Measurements from ENCODE around the gene CXCR3. TPM values are rescaled to one million over a fixed set of nuclear protein-coding genes. Genes with fewer than 3 reads are reported as not detected.
A peak's percentile ranks its signal among the peaks of the same experiment; 100 is the strongest.
"Not testable (repeated sequence)": the region's sequence is repeated elsewhere in the genome, so short reads cannot be mapped to it uniquely, and the experiment has no call there.

The CXCR3 gene
- total and polyA plus RNA-seq, 4 donors = 0.49 to 0.69 (median 0.50) TPM; not detected in 1

DNA sequence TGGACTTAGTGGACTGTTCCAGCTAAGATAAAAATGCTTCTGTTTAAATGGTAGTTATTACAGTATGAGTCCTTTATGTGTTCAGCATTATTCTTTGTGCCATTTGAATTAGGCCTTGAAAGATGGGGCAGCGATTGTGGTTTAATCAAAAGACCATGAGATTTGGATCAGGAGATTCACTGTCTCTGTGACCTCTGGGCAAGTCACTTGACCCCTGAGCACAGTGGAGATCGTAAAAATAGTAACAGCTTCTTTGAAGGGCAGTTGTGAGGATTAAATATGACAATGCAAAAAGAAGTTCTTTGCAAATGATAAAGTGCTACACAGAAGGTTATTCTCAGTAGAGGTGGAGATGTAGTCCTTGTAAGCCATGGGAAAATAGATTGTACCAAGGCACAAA lies 10.8 kb downstream of the CXCR3 start:
- no peaks in the 10 kb centered on the region for H3K9me3 ChIP-seq (ENCODE audit: control insufficient read depth, low read length)
- H3K36me3 ChIP-seq (ENCODE audit: control insufficient read depth in 1 of 2, insufficient read depth in 2 of 2, low read length in 1 of 2) = peaks cover 7 to 8% of the 10 kb centered on the region in 2 donors
- DNase-seq (no peak), ATAC-seq (ENCODE audit: low FRiP score) (no peak)
- no peak overlapping the region for H3K4me3 ChIP-seq (ENCODE audit: low read length in 2 of 2)
- 79 to 91% methylated on average over 2 of the region's 2 CpGs for WGBS, 2 donors
- intact Hi-C loops (cut with DNase I) = no loop called here
- no peaks in the 10 kb centered on the region for H3K27me3 ChIP-seq (ENCODE audit: control insufficient read depth in 1 of 2, insufficient read depth in 2 of 2, low read length in 1 of 2)
- no peak overlapping the region for H3K27ac ChIP-seq (ENCODE audit: low read depth in 1 of 2, low read length in 2 of 2)
- H3K4me1 ChIP-seq (ENCODE audit: control insufficient read depth in 1 of 2, insufficient read depth in 2 of 2, low read length in 2 of 2) = no peaks in the 10 kb centered on the region

DNA sequence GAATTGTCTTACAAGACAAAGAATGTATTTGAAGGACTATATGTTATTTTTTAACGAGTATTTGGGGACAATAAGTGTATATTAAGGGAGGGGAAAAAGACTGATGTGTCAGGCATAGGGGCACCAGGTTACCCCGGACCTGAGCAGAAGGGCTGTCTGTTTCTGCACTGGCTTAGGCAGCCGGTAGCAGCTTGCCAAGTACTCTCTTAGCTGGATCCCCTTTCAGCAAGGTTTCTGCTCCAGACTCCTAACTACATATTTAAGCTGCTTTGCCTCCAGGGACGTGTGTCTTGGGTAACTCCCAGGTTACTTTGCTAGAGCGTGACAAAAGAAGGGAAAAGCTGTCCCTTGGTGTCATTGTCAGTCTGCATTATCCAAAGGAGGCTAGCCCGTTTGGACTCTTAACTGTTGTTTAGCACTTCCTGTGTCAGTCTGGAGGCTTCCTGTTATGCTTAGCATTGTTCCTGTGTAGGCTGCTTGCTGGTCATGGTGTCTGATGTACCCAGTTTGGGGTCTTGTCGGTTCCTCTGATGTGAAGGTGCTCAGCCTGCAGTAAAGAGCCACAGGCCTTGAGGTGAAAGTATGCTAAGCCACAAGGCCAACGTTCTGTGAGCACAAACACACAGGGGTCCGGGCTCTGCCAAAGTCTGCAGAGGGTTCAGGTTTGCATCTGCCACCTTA lies 11.6 kb downstream of the CXCR3 start:
- no peaks in the 10 kb centered on the region for H3K4me1 ChIP-seq (ENCODE audit: control insufficient read depth in 1 of 2, insufficient read depth in 2 of 2, low read length in 2 of 2)
- H3K9me3 ChIP-seq (ENCODE audit: control insufficient read depth, low read length) = no peaks in the 10 kb centered on the region
- H3K27me3 ChIP-seq (ENCODE audit: control insufficient read depth in 1 of 2, insufficient read depth in 2 of 2, low read length in 1 of 2) = no peaks in the 10 kb centered on the region
- no peak overlapping the region for H3K27ac ChIP-seq (ENCODE audit: low read depth in 1 of 2, low read length in 2 of 2)
- ATAC-seq (ENCODE audit: low FRiP score) (no peak), DNase-seq (peak in 1 of 2 donors; percentile 10)
- intact Hi-C loops (cut with DNase I) = no loop called here
- H3K4me3 ChIP-seq (ENCODE audit: low read length in 2 of 2) = no peak overlapping the region
- 59 to 72% methylated on average over 9 of the region's 9 CpGs for WGBS, 2 donors
- peaks cover 7 to 8% of the 10 kb centered on the region in 2 donors for H3K36me3 ChIP-seq (ENCODE audit: control insufficient read depth in 1 of 2, insufficient read depth in 2 of 2, low read length in 1 of 2)

DNA sequence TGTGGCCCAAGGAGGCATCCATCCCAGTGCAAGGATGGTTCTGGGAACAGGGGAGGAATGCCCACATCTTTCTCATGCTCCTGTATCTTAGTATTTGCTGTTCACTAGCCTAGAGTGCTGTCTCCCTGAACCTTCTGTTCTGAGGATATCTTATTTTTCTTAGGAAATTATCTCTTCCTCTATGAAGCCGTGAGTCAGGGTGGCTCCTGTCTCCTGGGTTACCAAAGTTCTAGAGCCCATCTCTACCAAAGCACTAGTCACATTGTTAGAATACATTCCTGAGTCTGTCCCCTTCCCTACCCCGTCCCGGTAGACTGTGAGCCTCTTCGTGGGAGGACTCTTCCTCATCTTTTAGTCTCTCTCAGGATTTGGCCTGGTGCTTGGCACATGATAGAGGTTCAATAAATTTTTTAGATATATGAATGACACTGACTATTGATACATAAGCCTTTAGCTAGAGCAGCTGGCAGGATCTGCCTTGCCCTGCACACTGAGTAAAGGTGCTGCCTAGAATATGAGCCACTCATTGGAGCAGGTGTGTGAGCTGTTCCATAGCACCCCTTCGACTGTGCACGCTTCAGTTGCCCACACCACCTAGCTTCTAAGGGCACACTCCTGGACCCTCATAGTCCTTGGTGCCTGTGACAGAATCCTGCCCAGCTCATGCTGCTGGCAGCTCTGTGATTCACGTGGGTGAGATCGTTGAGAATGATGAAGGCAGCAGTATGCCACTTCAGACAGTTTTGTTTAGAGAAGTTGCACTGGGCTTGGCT lies 13.3 kb downstream of the CXCR3 start:
- ATAC-seq (ENCODE audit: low FRiP score) (no peak), DNase-seq (peak in 1 of 2 donors; percentile 19)
- Histone ChIP-seq H3K27me3 (ENCODE audit: control insufficient read depth in 1 of 2, insufficient read depth in 2 of 2, low read length in 1 of 2) (no peaks in the 10 kb centered on the region), H3K4me1 (ENCODE audit: control insufficient read depth in 1 of 2, insufficient read depth in 2 of 2, low read length in 2 of 2) (no peaks in the 10 kb centered on the region), H3K27ac (ENCODE audit: low read depth in 1 of 2, low read length in 2 of 2) (no peak overlapping the region), H3K9me3 (ENCODE audit: control insufficient read depth, low read length) (no peaks in the 10 kb centered on the region), H3K36me3 (ENCODE audit: control insufficient read depth in 1 of 2, insufficient read depth in 2 of 2, low read length in 1 of 2) (peaks cover 5 to 7% of the 10 kb centered on the region in 2 donors), H3K4me3 (ENCODE audit: low read length in 2 of 2) (no peak overlapping the region)
- WGBS, 2 donors = 83 to 94% methylated on average over 8 of the region's 8 CpGs
- intact Hi-C loops (cut with DNase I) = no loop called here

- Histone ChIP-seq H3K27ac (ENCODE audit: low read depth in 1 of 2, low read length in 2 of 2) (no peak overlapping the region), H3K36me3 (ENCODE audit: control insufficient read depth in 1 of 2, insufficient read depth in 2 of 2, low read length in 1 of 2) (peaks cover 4 to 5% of the 10 kb centered on the region in 2 donors), H3K4me1 (ENCODE audit: control insufficient read depth in 1 of 2, insufficient read depth in 2 of 2, low read length in 2 of 2) (no peaks in the 10 kb centered on the region), H3K9me3 (ENCODE audit: control insufficient read depth, low read length) (no peaks in the 10 kb centered on the region), H3K4me3 (ENCODE audit: low read length in 2 of 2) (no peak overlapping the region), H3K27me3 (ENCODE audit: control insufficient read depth in 1 of 2, insufficient read depth in 2 of 2, low read length in 1 of 2) (no peaks in the 10 kb centered on the region)
- DNase-seq = peak in 1 of 2 donors; percentile 5
- intact Hi-C loops (cut with DNase I) = no loop called here
- ATAC-seq (ENCODE audit: low FRiP score) = no peak
- WGBS, 2 donors = 90 to 95% methylated on average over 10 of the region's 10 CpGs
Observed at GRCh38 chrX:71604141-71604540, 14.2 kb downstream of the CXCR3 start.

DNA sequence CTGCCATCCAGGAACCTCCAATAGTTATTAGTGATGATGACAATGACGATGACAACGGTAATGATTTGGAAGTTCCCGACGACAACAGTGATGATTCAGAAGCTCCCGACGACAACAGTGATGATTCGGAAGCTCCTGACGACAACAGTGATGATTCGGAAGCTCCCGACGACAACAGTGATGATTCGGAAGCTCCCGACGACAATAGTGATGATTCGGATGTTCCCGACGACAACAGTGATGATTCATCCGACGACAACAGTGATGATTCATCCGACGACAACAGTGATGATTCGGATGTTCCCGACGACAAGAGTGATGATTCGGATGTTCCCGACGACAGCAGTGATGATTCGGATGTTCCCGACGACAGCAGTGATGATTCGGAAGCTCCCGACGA lies 14.7 kb downstream of the CXCR3 start:
- DNase-seq (peak in 1 of 2 donors; percentile 8), ATAC-seq (ENCODE audit: low FRiP score) (no peak)
- no peak overlapping the region for H3K4me3 ChIP-seq (ENCODE audit: low read length in 2 of 2)
- intact Hi-C loops (cut with DNase I) = no loop called here
- no peaks in the 10 kb centered on the region for H3K9me3 ChIP-seq (ENCODE audit: control insufficient read depth, low read length)
- no peaks in the 10 kb centered on the region for H3K27me3 ChIP-seq (ENCODE audit: control insufficient read depth in 1 of 2, insufficient read depth in 2 of 2, low read length in 1 of 2)
- peaks cover 1 to 5% of the 10 kb centered on the region in 2 donors for H3K36me3 ChIP-seq (ENCODE audit: control insufficient read depth in 1 of 2, insufficient read depth in 2 of 2, low read length in 1 of 2)
- no peaks in the 10 kb centered on the region for H3K4me1 ChIP-seq (ENCODE audit: control insufficient read depth in 1 of 2, insufficient read depth in 2 of 2, low read length in 2 of 2)
- WGBS, 2 donors = 92 to 96% methylated on average over 33 of the region's 33 CpGs
- H3K27ac ChIP-seq (ENCODE audit: low read depth in 1 of 2, low read length in 2 of 2) = no peak overlapping the region

DNA sequence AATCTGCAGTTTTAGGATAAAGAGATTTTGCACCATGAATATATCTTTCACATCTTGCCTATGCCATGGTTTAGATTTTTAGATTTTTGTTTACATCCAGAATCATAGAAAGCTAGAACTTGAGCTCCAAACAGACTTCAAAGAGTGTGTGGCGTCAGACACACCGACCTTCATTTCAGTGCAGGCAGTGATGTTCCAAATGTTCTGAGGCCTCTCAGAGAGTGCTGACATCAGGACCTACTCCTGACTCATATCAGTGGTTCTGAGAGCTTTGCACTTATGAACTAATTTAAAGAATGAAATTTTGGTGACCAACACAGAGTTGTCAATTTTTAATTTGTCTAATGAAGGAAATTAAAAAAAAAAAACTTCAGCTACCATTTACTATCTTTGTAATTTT lies 18.3 kb downstream of the CXCR3 start:
- Histone ChIP-seq H3K27ac (ENCODE audit: low read depth in 1 of 2, low read length in 2 of 2) (no peak overlapping the region), H3K27me3 (ENCODE audit: control insufficient read depth in 1 of 2, insufficient read depth in 2 of 2, low read length in 1 of 2) (no peaks in the 10 kb centered on the region), H3K4me1 (ENCODE audit: control insufficient read depth in 1 of 2, insufficient read depth in 2 of 2, low read length in 2 of 2) (no peaks in the 10 kb centered on the region), H3K36me3 (ENCODE audit: control insufficient read depth in 1 of 2, insufficient read depth in 2 of 2, low read length in 1 of 2) (peaks cover 0 to 3% of the 10 kb centered on the region in 2 donors), H3K4me3 (ENCODE audit: low read length in 2 of 2) (no peak overlapping the region), H3K9me3 (ENCODE audit: control insufficient read depth, low read length) (no peaks in the 10 kb centered on the region)
- WGBS, 2 donors = 79 to 82% methylated on average over 2 of the region's 2 CpGs
- no peak for ATAC-seq (ENCODE audit: low FRiP score)
- no peak for DNase-seq
- intact Hi-C loops (cut with DNase I) = no loop called here

- H3K36me3 ChIP-seq (ENCODE audit: control insufficient read depth in 1 of 2, insufficient read depth in 2 of 2, low read length in 1 of 2); intact Hi-C loops (cut with DNase I); H3K27me3 ChIP-seq (ENCODE audit: control insufficient read depth in 1 of 2, insufficient read depth in 2 of 2, low read length in 1 of 2); DNase-seq; H3K9me3 ChIP-seq (ENCODE audit: control insufficient read depth, low read length); H3K4me1 ChIP-seq (ENCODE audit: control insufficient read depth in 1 of 2, insufficient read depth in 2 of 2, low read length in 2 of 2); ATAC-seq (ENCODE audit: low FRiP score); H3K4me3 ChIP-seq (ENCODE audit: low read length in 2 of 2); H3K27ac ChIP-seq (ENCODE audit: low read depth in 1 of 2, low read length in 2 of 2): not testable (repeated sequence)
- WGBS, 2 donors = 81 to 95% methylated on average over 6 to 7 of the region's 8 CpGs
Observed at GRCh38 chrX:71593210-71593609, 25.1 kb downstream of the CXCR3 start.

DNA sequence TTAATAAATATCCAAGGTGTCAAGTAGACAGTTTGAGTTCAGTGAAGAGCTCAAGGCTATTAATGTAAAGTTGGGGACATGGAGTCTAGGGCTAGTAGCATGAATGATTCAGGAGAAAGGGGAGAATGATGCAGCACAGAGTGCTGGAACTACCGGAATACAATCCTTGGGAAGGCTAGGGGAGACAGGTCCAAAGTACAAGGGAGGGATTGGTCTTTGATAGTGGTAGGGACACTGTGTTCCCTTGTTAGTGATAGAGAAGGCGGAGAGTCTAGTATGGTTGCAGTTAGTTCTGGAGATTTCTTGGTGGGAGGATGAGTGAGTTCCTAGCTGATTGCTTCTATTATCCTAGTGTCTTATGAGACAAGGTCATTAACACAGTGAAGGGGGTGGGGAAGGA lies 31.4 kb downstream of the CXCR3 start:
- H3K27ac ChIP-seq (ENCODE audit: low read depth in 1 of 2, low read length in 2 of 2) = no peak overlapping the region
- no peak overlapping the region for H3K4me3 ChIP-seq (ENCODE audit: low read length in 2 of 2)
- DNase-seq (no peak), ATAC-seq (ENCODE audit: low FRiP score) (no peak)
- intact Hi-C loops (cut with DNase I) = no loop called here
- no peaks in the 10 kb centered on the region for H3K9me3 ChIP-seq (ENCODE audit: control insufficient read depth, low read length)
- no peaks in the 10 kb centered on the region for H3K4me1 ChIP-seq (ENCODE audit: control insufficient read depth in 1 of 2, insufficient read depth in 2 of 2, low read length in 2 of 2)
- H3K36me3 ChIP-seq (ENCODE audit: control insufficient read depth in 1 of 2, insufficient read depth in 2 of 2, low read length in 1 of 2) = no peaks in the 10 kb centered on the region
- H3K27me3 ChIP-seq (ENCODE audit: control insufficient read depth in 1 of 2, insufficient read depth in 2 of 2, low read length in 1 of 2) = no peaks in the 10 kb centered on the region
- 92 to 94% methylated on average over 2 of the region's 2 CpGs for WGBS, 2 donors

GRCh38 chrX:71581210-71581609 lies 37.1 kb downstream of the CXCR3 start:
- DNase-seq (no peak), ATAC-seq (ENCODE audit: low FRiP score) (no peak)
- H3K4me1 ChIP-seq (ENCODE audit: control insufficient read depth in 1 of 2, insufficient read depth in 2 of 2, low read length in 2 of 2) = no peaks in the 10 kb centered on the region
- WGBS, 2 donors = 46 to 63% methylated on average over 5 of the region's 5 CpGs
- H3K27ac ChIP-seq (ENCODE audit: low read depth in 1 of 2, low read length in 2 of 2) = no peak overlapping the region
- no peak overlapping the region for H3K4me3 ChIP-seq (ENCODE audit: low read length in 2 of 2)
- no peaks in the 10 kb centered on the region for H3K9me3 ChIP-seq (ENCODE audit: control insufficient read depth, low read length)
- H3K27me3 ChIP-seq (ENCODE audit: control insufficient read depth in 1 of 2, insufficient read depth in 2 of 2, low read length in 1 of 2) = no peaks in the 10 kb centered on the region
- intact Hi-C loops (cut with DNase I) = no loop called here
- H3K36me3 ChIP-seq (ENCODE audit: control insufficient read depth in 1 of 2, insufficient read depth in 2 of 2, low read length in 1 of 2) = no peaks in the 10 kb centered on the region
